Fibroblast of lung (primary cell): Measurements from ENCODE around the gene ARRB1. TPM values are rescaled to one million over a fixed set of nuclear protein-coding genes. Genes with fewer than 3 reads are reported as not detected.
"Not testable (repeated sequence)": the region's sequence is repeated elsewhere in the genome, so short reads cannot be mapped to it uniquely, and the experiment has no call there.

ENCODE experiments used
- DNase-seq, 2 donors: peaks; one replicate each; pipeline versions ENCODE4 v3.0.0 to v3.0.0-alpha.2; 2010; ENCODE audit warnings: low read depth in 2 of 2
- H2AFZ ChIP-seq: 2 replicates; pipeline ENCODE4 v1.5.1; 2012; ENCODE audit warnings: low read length, control low read depth, inconsistent platforms
- H3K27ac ChIP-seq: 2 replicates; pipeline ENCODE4 v1.5.1; 2011; ENCODE audit warnings: low read length, control low read depth; ENCODE audit not compliant: insufficient read depth
- H3K27me3 ChIP-seq: 2 replicates; pipeline ENCODE4 v1.5.1; 2011; ENCODE audit warnings: mild to moderate bottlenecking, low read length; ENCODE audit not compliant: control insufficient read depth, insufficient read depth
- H3K36me3 ChIP-seq: 2 replicates; pipeline ENCODE4 v1.5.1; 2011; ENCODE audit warnings: low read length; ENCODE audit not compliant: control insufficient read depth, insufficient read depth
- H3K4me1 ChIP-seq: 2 replicates; pipeline ENCODE4 v1.5.1; 2011; ENCODE audit warnings: low read length; ENCODE audit not compliant: control insufficient read depth, insufficient read depth; ENCODE audit errors: extremely low read depth
- H3K4me2 ChIP-seq: 2 replicates; pipeline ENCODE4 v1.5.1; 2011; ENCODE audit warnings: low read length, control low read depth; ENCODE audit not compliant: insufficient read depth; ENCODE audit errors: extremely low read depth
- H3K4me3 ChIP-seq, 4 experiments: fragments of 200-600 bp in 1 of 4; sonication (generic) in 1 of 4; replicated peaks in 1 of 4; 2 replicates each; pipeline ENCODE4 v1.5.1; 2011 to 2016; ENCODE audit warnings: low read length in 4 of 4, low read depth in 3 of 4, mild to moderate bottlenecking in 3 of 4, control low read depth in 2 of 4, inconsistent platforms in 1 of 4, mixed read lengths in 1 of 4; ENCODE audit not compliant: insufficient read depth in 1 of 4; ENCODE audit errors: control extremely low read depth in 1 of 4
- H3K79me2 ChIP-seq: 2 replicates; pipeline ENCODE4 v1.5.1; 2012; ENCODE audit warnings: mild to moderate bottlenecking, low read length, inconsistent platforms; ENCODE audit not compliant: control insufficient read depth, insufficient read depth
- H3K9ac ChIP-seq: 2 replicates; pipeline ENCODE4 v1.5.1; 2011; ENCODE audit warnings: mild to moderate bottlenecking, low read length, control low read depth; ENCODE audit not compliant: insufficient read depth
- H3K9me3 ChIP-seq: 2 replicates; pipeline ENCODE4 v1.5.1; 2012; ENCODE audit warnings: low read depth, low read length; ENCODE audit not compliant: control insufficient read depth, insufficient read depth
- H4K20me1 ChIP-seq: 2 replicates; pipeline ENCODE4 v1.5.1; 2011; ENCODE audit warnings: low read length; ENCODE audit not compliant: control insufficient read depth, insufficient read depth; ENCODE audit errors: extremely low read depth
- EZH2 ChIP-seq: IDR thresholded peaks from 2 replicates; pipeline ENCODE4 v1.5.1; 2012; ENCODE audit warnings: low read length, control low read depth, mild to moderate bottlenecking; ENCODE audit errors: missing control alignments
- polyA plus RNA-seq, 2 donors: library from polyadenylated mRNA; depleted of rRNA in 1 of 2; stranded (reverse) in 1 of 2; unstranded in 1 of 2; fragments of >200 nt; gene quantifications; 2 replicates each; pipeline ENCODE4 v1.2.1, GENCODE V29; 2011 to 2012; ENCODE audit warnings: missing spikeins in 1 of 2
- total RNA-seq: library from RNA; depleted of rRNA; stranded (reverse); fragments of >200 nt; gene quantifications from 2 replicates; pipeline ENCODE4 v1.2.1, GENCODE V29; 2014
- TF ChIP-seq, protein P1 (sequence below), 2 donors: IDR thresholded peaks in 1 of 2; conservative IDR thresholded peaks in 1 of 2; 1 replicate in 1 of 2; 2 replicates in 1 of 2; pipeline ENCODE4 v1.5.1; 2011 to 2012; ENCODE audit warnings: low read length in 2 of 2, control low read depth in 1 of 2, inconsistent platforms in 1 of 2, low read depth in 1 of 2, mild to moderate bottlenecking in 1 of 2

Gene ARRB1
- total and polyA plus RNA-seq, 2 donors (not counting 1 experiment from before 2014, with no cell fraction given) = 4.3 to 18.9 TPM

- Histone ChIP-seq H3K4me3 (no peak overlapping the region), H3K9ac (no peak overlapping the region), H3K27ac (no peak overlapping the region), H3K27me3 (no peaks in the 10 kb centered on the region), H2AFZ (no peak overlapping the region), H3K9me3 (no peaks in the 10 kb centered on the region), H3K4me1 (peaks cover 26% of the 10 kb centered on the region), H3K4me2 (no peak overlapping the region), H4K20me1 (no peaks in the 10 kb centered on the region), H3K36me3 (no peaks in the 10 kb centered on the region), H3K79me2 (no peaks in the 10 kb centered on the region)
- no peak for TF ChIP-seq EZH2
- TF ChIP-seq, protein P1, sequence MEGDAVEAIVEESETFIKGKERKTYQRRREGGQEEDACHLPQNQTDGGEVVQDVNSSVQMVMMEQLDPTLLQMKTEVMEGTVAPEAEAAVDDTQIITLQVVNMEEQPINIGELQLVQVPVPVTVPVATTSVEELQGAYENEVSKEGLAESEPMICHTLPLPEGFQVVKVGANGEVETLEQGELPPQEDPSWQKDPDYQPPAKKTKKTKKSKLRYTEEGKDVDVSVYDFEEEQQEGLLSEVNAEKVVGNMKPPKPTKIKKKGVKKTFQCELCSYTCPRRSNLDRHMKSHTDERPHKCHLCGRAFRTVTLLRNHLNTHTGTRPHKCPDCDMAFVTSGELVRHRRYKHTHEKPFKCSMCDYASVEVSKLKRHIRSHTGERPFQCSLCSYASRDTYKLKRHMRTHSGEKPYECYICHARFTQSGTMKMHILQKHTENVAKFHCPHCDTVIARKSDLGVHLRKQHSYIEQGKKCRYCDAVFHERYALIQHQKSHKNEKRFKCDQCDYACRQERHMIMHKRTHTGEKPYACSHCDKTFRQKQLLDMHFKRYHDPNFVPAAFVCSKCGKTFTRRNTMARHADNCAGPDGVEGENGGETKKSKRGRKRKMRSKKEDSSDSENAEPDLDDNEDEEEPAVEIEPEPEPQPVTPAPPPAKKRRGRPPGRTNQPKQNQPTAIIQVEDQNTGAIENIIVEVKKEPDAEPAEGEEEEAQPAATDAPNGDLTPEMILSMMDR (conservative IDR thresholded peaks at IDR 0.05 in 1 of 2, IDR thresholded peaks at IDR 0.05 in 1 of 2; ENCODE audit: low read depth in 1 of 2, low read length in 2 of 2) = no peak
- DNase-seq = no peak
These were observed 18.2 kb downstream of the ARRB1 start for GRCh38 chr11:75333022-75333806.

GRCh38 chr11:75331761-75332160 is 19.7 kb downstream of the ARRB1 start:
- H2AFZ ChIP-seq, H3K9ac ChIP-seq, H3K27me3 ChIP-seq, DNase-seq, H3K9me3 ChIP-seq, H3K79me2 ChIP-seq, H3K4me2 ChIP-seq, H4K20me1 ChIP-seq, H3K36me3 ChIP-seq, H3K27ac ChIP-seq, H3K4me3 ChIP-seq: not testable (repeated sequence)
- peaks cover 17% of the 10 kb centered on the region for H3K4me1 ChIP-seq

DNA sequence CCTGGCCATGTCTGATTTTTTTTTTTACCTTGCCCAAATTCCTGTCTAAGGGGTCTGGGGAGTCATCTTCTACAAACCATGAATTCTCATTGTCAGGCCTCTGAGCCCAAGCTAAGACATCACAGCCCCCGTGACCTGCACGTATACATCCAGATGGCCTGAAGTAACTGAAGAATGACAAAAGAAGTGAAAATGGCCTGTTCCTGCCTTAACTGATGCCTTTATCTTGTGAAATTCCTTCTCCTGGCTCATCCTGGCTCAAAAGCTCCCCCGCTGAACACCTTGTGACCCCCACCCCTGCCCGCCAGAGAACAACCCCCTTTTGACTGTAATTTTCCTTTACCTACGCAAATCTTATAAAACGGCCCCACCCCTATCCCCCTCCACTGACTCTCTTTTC is 20.2 kb downstream of the ARRB1 start:
- H3K27ac ChIP-seq, H3K9ac ChIP-seq, H3K79me2 ChIP-seq, H4K20me1 ChIP-seq, H3K4me3 ChIP-seq, H3K9me3 ChIP-seq, H3K27me3 ChIP-seq, H3K36me3 ChIP-seq, H3K4me2 ChIP-seq, H2AFZ ChIP-seq, DNase-seq: not testable (repeated sequence)
- peaks cover 21% of the 10 kb centered on the region for H3K4me1 ChIP-seq

GRCh38 chr11:75330886-75331285 is 20.6 kb downstream of the ARRB1 start:
- peaks cover 23% of the 10 kb centered on the region for H3K4me1 ChIP-seq
- not testable (repeated sequence) for H2AFZ ChIP-seq, DNase-seq, H3K36me3 ChIP-seq, H3K9me3 ChIP-seq, H3K79me2 ChIP-seq, H3K4me2 ChIP-seq, H3K9ac ChIP-seq, H4K20me1 ChIP-seq, H3K4me3 ChIP-seq, H3K27ac ChIP-seq, H3K27me3 ChIP-seq
